K562 (cell line): Measurements from ENCODE around the gene RHEBL1. TPM values are rescaled to one million over a fixed set of nuclear protein-coding genes. Genes with fewer than 3 reads are reported as not detected.

Experiments
- ATAC-seq: fragments of 200-7000 bp; cut with Tn5 transposase; 3 replicates; pipeline ENCODE4 v1.9.1; 2020; ENCODE audit warnings: moderate library complexity
- BruUV-seq: library from RNA; stranded (reverse); fragments of 400-500 nt; replicated peaks from 2 replicates; lab custom pipeline; 2021; lab: Mats Ljungman, UMichigan
- CTCF ChIA-PET: fragments of 300-600 bp; formaldehyde crosslinking; extraction: SDS; loops from one replicate; lab custom pipeline; 2021; ENCODE audit warnings: low intra/inter-chr PET ratio; lab: Yijun Ruan, JAX
- POLR2A ChIA-PET: fragments of 300-600, 350-650 bp; sonication (Branson Sonifier 250); formaldehyde crosslinking; extraction: SDS; loops from one replicate; lab custom pipeline; 2021; ENCODE audit warnings: antibody characterized with exemption, inconsistent platforms; lab: Yijun Ruan, JAX
- DNase-seq, 4 experiments: peaks; one replicate each; pipeline versions ENCODE4 v3.0.0 to v3.0.0-alpha.2; 2011 to 2018; ENCODE audit warnings: low spot score in 3 of 4, mixed read lengths in 3 of 4; ENCODE audit errors: extremely low read depth in 1 of 4
- FAIRE-seq: peaks from 2 replicates; lab custom pipeline; 2011; peaks lifted over from hg19 to GRCh38; lab: Jason Lieb, UNC
- H2AFZ ChIP-seq: 2 replicates; pipeline ENCODE4 v1.6.0; 2011; ENCODE audit warnings: low read depth, low read length, control low read depth, inconsistent platforms
- H3K27ac ChIP-seq: fragments of 200-600 bp; 3 replicates; pipeline ENCODE4 v1.8.0; 2011; ENCODE audit warnings: low read depth, mild to moderate bottlenecking, control low read depth, inconsistent platforms, low read length, moderate library complexity, mixed read lengths; ENCODE audit errors: extremely low read depth
- H3K27me3 ChIP-seq, 2 experiments: fragments of 300-600 bp in 1 of 2; 2 replicates in 1 of 2; 3 replicates in 1 of 2; pipeline versions ENCODE4 v1.6.0 to v1.8.0; 2011; ENCODE audit warnings: inconsistent platforms in 2 of 2, low read length in 2 of 2, mild to moderate bottlenecking in 1 of 2, mixed read lengths in 1 of 2, moderate library complexity in 1 of 2; ENCODE audit not compliant: control insufficient read depth in 2 of 2, insufficient read depth in 2 of 2
- H3K36me3 ChIP-seq: fragments of 300-600 bp; 3 replicates; pipeline ENCODE4 v1.8.0; 2011; ENCODE audit warnings: mild to moderate bottlenecking, low read length, inconsistent platforms; ENCODE audit not compliant: control insufficient read depth, insufficient read depth
- H3K4me1 ChIP-seq, 2 experiments: fragments of 200-600 bp in 1 of 2; replicated peaks in 1 of 2; 2 replicates in 1 of 2; 3 replicates in 1 of 2; pipeline versions ENCODE4 v1.5.1 to v1.8.0; 2011; ENCODE audit warnings: inconsistent platforms in 2 of 2, low read length in 2 of 2, mild to moderate bottlenecking in 1 of 2, mixed read lengths in 1 of 2, moderate library complexity in 1 of 2; ENCODE audit not compliant: control insufficient read depth in 2 of 2, insufficient read depth in 2 of 2
- H3K4me2 ChIP-seq: 2 replicates; pipeline ENCODE4 v1.6.1; 2011; ENCODE audit warnings: low read length, control low read depth, inconsistent platforms, mixed read lengths; ENCODE audit not compliant: insufficient read depth
- H3K4me3 ChIP-seq: fragments of 200-600 bp; sonication (generic), shearing (Covaris generic); 2 replicates; pipeline ENCODE4 v1.5.1; 2016; ENCODE audit warnings: control low read depth, inconsistent platforms
- H3K79me2 ChIP-seq: fragments of 200-600 bp; 3 replicates; pipeline ENCODE4 v1.8.0; 2011; ENCODE audit warnings: low read length, inconsistent platforms; ENCODE audit not compliant: control insufficient read depth, insufficient read depth
- H3K9ac ChIP-seq, 2 experiments: 2 replicates each; pipeline versions ENCODE4 v1.6.0 to v1.6.1; 2011; ENCODE audit warnings: low read depth in 2 of 2, low read length in 2 of 2, control low read depth in 1 of 2, inconsistent platforms in 1 of 2, mild to moderate bottlenecking in 1 of 2, mixed read lengths in 1 of 2; ENCODE audit not compliant: insufficient read depth in 1 of 2
- H3K9me1 ChIP-seq: one replicate; pipeline ENCODE4 v1.6.0; 2011; ENCODE audit warnings: inconsistent platforms, mild to moderate bottlenecking, low read length, moderate library complexity; ENCODE audit not compliant: control insufficient read depth, insufficient read depth
- H3K9me3 ChIP-seq: replicated peaks from 2 replicates; pipeline ENCODE4 v1.5.1; 2011; ENCODE audit warnings: low read depth, low read length, inconsistent platforms; ENCODE audit not compliant: control insufficient read depth, insufficient read depth
- H4K20me1 ChIP-seq: replicated peaks from 2 replicates; pipeline ENCODE4 v1.6.1; 2011; ENCODE audit warnings: low read length, inconsistent platforms, mixed read lengths; ENCODE audit not compliant: control insufficient read depth, insufficient read depth
- AFF4 ChIP-seq: sonication (generic); formaldehyde crosslinking; IDR thresholded peaks from 2 replicates; pipeline ENCODE4 v1.8.0; 2023; ENCODE audit warnings: mild to moderate bottlenecking, missing genetic modification reagents
- ATF3 ChIP-seq, 2 experiments: fragments of 450-650 bp in 1 of 2; sonication (generic) in 1 of 2; formaldehyde crosslinking in 1 of 2; IDR thresholded peaks in 1 of 2; conservative IDR thresholded peaks in 1 of 2; 2 replicates each; pipeline versions ENCODE4 v1.6.1 to v1.8.1; 2016 to 2023; ENCODE audit warnings: mild to moderate bottlenecking in 2 of 2, moderate library complexity in 2 of 2, inconsistent platforms in 1 of 2, missing genetic modification reagents in 1 of 2
- BHLHE40 ChIP-seq: IDR thresholded peaks from 2 replicates; pipeline ENCODE4 v1.6.1; 2011; ENCODE audit warnings: low read length, improper control_type of control experiment
- CAMTA2 ChIP-seq: fragments of 250-450 bp; sonication (Bioruptor Pico); conservative IDR thresholded peaks from 2 replicates; pipeline ENCODE4 v1.5.1; 2022
- CBX8 ChIP-seq: fragments of 200-600 bp; sonication (generic); IDR thresholded peaks from 2 replicates; pipeline ENCODE4 v1.6.1; 2012; ENCODE audit warnings: borderline replicate concordance, mixed run types, low read depth, mild to moderate bottlenecking, moderate library complexity, mixed read lengths, low read length, control low read depth, inconsistent platforms; ENCODE audit not compliant: poor library complexity, severe bottlenecking; ENCODE audit errors: extremely low read depth
- CEBPB ChIP-seq: fragments of 450-650 bp; IDR thresholded peaks from 2 replicates; pipeline ENCODE4 v1.6.1; 2016; ENCODE audit warnings: missing genetic modification characterization, missing compliant biosample characterization
- CHD2 ChIP-seq: IDR thresholded peaks from 2 replicates; pipeline ENCODE4 v1.6.1; 2011; ENCODE audit warnings: low read depth, low read length
- GTF3C2 ChIP-seq: IDR thresholded peaks from 3 replicates; pipeline ENCODE4 v1.6.1; 2011; ENCODE audit warnings: borderline replicate concordance, mild to moderate bottlenecking, moderate library complexity; ENCODE audit not compliant: insufficient read length; ENCODE audit errors: extremely low read depth
- RBM17 ChIP-seq: fragments of 200-400 bp; formaldehyde crosslinking; IDR thresholded peaks from 2 replicates; pipeline ENCODE4 v1.6.1; 2017; ENCODE audit warnings: low read depth, mild to moderate bottlenecking, low read length, borderline replicate concordance
- SRSF1 ChIP-seq: fragments of 200-400 bp; formaldehyde crosslinking; IDR thresholded peaks from 2 replicates; pipeline ENCODE4 v1.6.1; 2017; ENCODE audit warnings: mild to moderate bottlenecking, low read depth, low read length, moderate library complexity
- TCF7L2 ChIP-seq: fragments of 150-350 bp; IDR thresholded peaks from 2 replicates; pipeline ENCODE4 v1.6.1; 2016; ENCODE audit warnings: low read depth, mild to moderate bottlenecking, low read length, moderate library complexity
- ZNF561 ChIP-seq: fragments of 450-650 bp; formaldehyde crosslinking; conservative IDR thresholded peaks from 2 replicates; pipeline ENCODE4 v1.4.0; 2020; ENCODE audit warnings: mild to moderate bottlenecking, moderate library complexity
- ZNF766 ChIP-seq: fragments of 200-800 bp; sonication (Bioruptor generic); conservative IDR thresholded peaks from 2 replicates; pipeline ENCODE4 v1.6.1; 2016; ENCODE audit warnings: missing genetic modification characterization, missing compliant biosample characterization
- WGBS: fragments of 100-300 bp; shearing (Covaris generic); methylation state at CpG from one replicate; pipeline ENCODE4 v1.1.6; 2016; ENCODE audit warnings: low coverage, mixed read lengths; ENCODE audit not compliant: insufficient coverage; ENCODE audit errors: missing lambda C conversion rate; 5-methylcytosine and 5-hydroxymethylcytosine counted together
- in situ Hi-C: fragments of 300-500 bp; cut with MboI; formaldehyde crosslinking; loops from 4 replicates; pipeline ENCODE4 v1.15.0; 2018; ENCODE audit warnings: inconsistent platforms, mixed read lengths
- intact Hi-C: fragments of 100-400 bp; cut with micrococcal nuclease; formaldehyde crosslinking; loops from 2 replicates; pipeline ENCODE4 v1.14.2; 2022
- polyA plus RNA-seq, 8 experiments: library from polyadenylated mRNA; depleted of rRNA in 4 of 8; stranded (reverse) in 5 of 8; unstranded in 3 of 8; fragments of >200 nt; fragmentation: Nextera tagmentation in 2 of 8; fragmentation: Illumina TruSeq in 1 of 8; extraction: Ambion mirVana in 2 of 8; extraction: Trizol in 1 of 8; gene quantifications; 2 replicates each; pipeline versions ENCODE4 v1.2.1 to v1.2.3, GENCODE V29; 2011 to 2014; ENCODE audit warnings: inconsistent platforms in 1 of 8, missing spikeins in 1 of 8
- total RNA-seq, 7 experiments: library from RNA; depleted of rRNA in 6 of 7; stranded (reverse); fragments of >200 nt in 6 of 7; fragmentation: Illumina TruSeq in 2 of 7; extraction: Trizol in 2 of 7; gene quantifications; 2 replicates each; pipeline versions ENCODE4 v1.2.1 to v1.2.3, GENCODE V29; 2011 to 2021; ENCODE audit warnings: low replicate concordance in 1 of 7

The RHEBL1 gene
- total and polyA plus RNA-seq, 9 of the 15 experiments (the other 6 are each of a cell fraction or from before 2014, with no cell fraction given), result 4.3 to 36.1 (median 8.2) TPM

- BruUV-seq, result no TSS peak
- Histone ChIP-seq H3K4me3 (no peak overlapping the region), H3K9me3 (no peaks in the 10 kb centered on the region), H3K36me3 (peaks cover 97% of the 10 kb centered on the region), H3K79me2 (no peaks in the 10 kb centered on the region), H3K4me2 (no peak overlapping the region), H3K9ac (no peak overlapping the region), H3K4me1 (peaks cover 0 to 13% of the 10 kb centered on the region in 2 experiments; a peak in 1 of 5 replicates), H3K9me1 (no peaks in the 10 kb centered on the region), H3K27me3 (no peaks in the 10 kb centered on the region), H3K27ac (no peak overlapping the region), H4K20me1 (no peaks in the 10 kb centered on the region; the same call in 1 of the 2 replicates), H2AFZ (no peak overlapping the region)
- no peak for FAIRE-seq
- WGBS, result 93% methylated on average over 12 of the region's 12 CpGs
- ATAC-seq, result no peak
- intact Hi-C loops, result no loop called here
- in situ Hi-C loops, result no loop called here
- no peak for DNase-seq
- CTCF ChIA-PET, result no interaction called here
- POLR2A ChIA-PET, result interaction anchor here (0.6 to 12.9 kb wide), 7 partner anchors 10 to 488 kb away, joined by 3 to 78 read pairs (median 6); partner anchors contain the start of gene PRKAG1
- TF ChIP-seq TCF7L2 (no peak), SRSF1 (no peak), CEBPB (tag) (no peak), ZNF766 (no peak), AFF4 (CRISPR knock-in tag) (no peak), CBX8 (no peak), RBM17 (no peak), CAMTA2 (CRISPR knock-in tag) (no peak), ATF3 (IDR thresholded peaks at IDR 0.05) (no peak), ATF3 (CRISPR knock-in tag; conservative IDR thresholded peaks at IDR 0.05) (no peak), CHD2 (no peak), GTF3C2 (no peak), BHLHE40 (no peak), ZNF561 (CRISPR knock-in tag) (no peak)
These were observed 36.0 kb downstream of the RHEBL1 start for GRCh38 chr12:49033611-49034285.
